T-helper 1 cell treated with Interleukin-12 subunit alpha and Interleukin-12 subunit beta and Interleukin-4 antibody, amounts not matched to agents 30 ng/mL and 1 ng/mL, for 36 hours (primary cell): ENCODE data around the gene MLN. TPM values are rescaled to one million over a fixed set of nuclear protein-coding genes. Genes with fewer than 3 reads are reported as not detected.
"Not testable (repeated sequence)": the region's sequence is repeated elsewhere in the genome, so short reads cannot be mapped to it uniquely, and the experiment has no call there.

Experiments used
- intact Hi-C: fragments of 100-400 bp; cut with micrococcal nuclease; formaldehyde crosslinking; loops from one replicate; pipeline ENCODE4 v1.15.1; 2024
- total RNA-seq: library from RNA; stranded (reverse); gene quantifications from 2 replicates; pipeline ENCODE4 v1.2.3, GENCODE V29; 2022

Gene MLN
- total RNA-seq, 1 donor from 2014 or later = not detected

- intact Hi-C loops = no loop called here
Observed at GRCh38 chr6:33836806-33837469, 33.1 kb upstream of the MLN start.

- intact Hi-C loops = no loop called here
Observed at GRCh38 chr6:33834401-33835392, 30.9 kb upstream of the MLN start.

GRCh38 chr6:33833599-33833998, 29.8 kb upstream of the MLN start:
- intact Hi-C loops = no loop called here

- intact Hi-C loops = not testable (repeated sequence)
Observed at GRCh38 chr6:33832831-33833230, 29.0 kb upstream of the MLN start.

GRCh38 chr6:33831725-33832124, 27.9 kb upstream of the MLN start:
- intact Hi-C loops = not testable (repeated sequence)

GRCh38 chr6:33830635-33831240, 26.9 kb upstream of the MLN start:
- intact Hi-C loops = no loop called here

- intact Hi-C loops = no loop called here
Observed at GRCh38 chr6:33828764-33829731, 25.2 kb upstream of the MLN start.

GRCh38 chr6:33828452-33828763, 24.6 kb upstream of the MLN start:
- intact Hi-C loops = no loop called here

- intact Hi-C loops = no loop called here
Observed at GRCh38 chr6:33827546-33828451, 24.0 kb upstream of the MLN start.

- intact Hi-C loops = no loop called here
Observed at GRCh38 chr6:33826537-33826936, 22.7 kb upstream of the MLN start.

GRCh38 chr6:33824461-33825154, 20.8 kb upstream of the MLN start:
- intact Hi-C loops = no loop called here

- intact Hi-C loops = no loop called here
Observed at GRCh38 chr6:33823806-33824205, 20.0 kb upstream of the MLN start.

GRCh38 chr6:33822575-33823395, 19.0 kb upstream of the MLN start:
- intact Hi-C loops = no loop called here

- intact Hi-C loops = no loop called here
Observed at GRCh38 chr6:33820784-33821520, 17.1 kb upstream of the MLN start.

GRCh38 chr6:33820243-33820642, 16.4 kb upstream of the MLN start:
- intact Hi-C loops = no loop called here

- intact Hi-C loops = no loop called here
Observed at GRCh38 chr6:33819021-33819420, 15.2 kb upstream of the MLN start.

GRCh38 chr6:33818293-33818692, 14.5 kb upstream of the MLN start:
- intact Hi-C loops = no loop called here

GRCh38 chr6:33817489-33817888, 13.7 kb upstream of the MLN start:
- intact Hi-C loops = no loop called here
